Muscle of back (tissue), 11 donors: ENCODE results near the gene PANK4. TPM values are rescaled to one million over a fixed set of nuclear protein-coding genes. Genes with fewer than 3 reads are reported as not detected.
A peak's percentile ranks its signal among the peaks of the same experiment; 100 is the strongest.

Source experiments
- DNase-seq, 3 donors: peaks; one replicate each; pipeline versions ENCODE4 v3.0.0 to v3.0.0-alpha.2; 2013
- polyA plus RNA-seq, 10 donors: library from polyadenylated mRNA; unstranded; fragments of 120-200 nt; gene quantifications; one replicate each; pipeline ENCODE4 v1.2.1, GENCODE V29; 2013; ENCODE audit not compliant: insufficient read length in 10 of 10

Gene PANK4
- polyA plus RNA-seq, 10 donors, result 18.3 to 22.5 (median 21.1) TPM

DNA sequence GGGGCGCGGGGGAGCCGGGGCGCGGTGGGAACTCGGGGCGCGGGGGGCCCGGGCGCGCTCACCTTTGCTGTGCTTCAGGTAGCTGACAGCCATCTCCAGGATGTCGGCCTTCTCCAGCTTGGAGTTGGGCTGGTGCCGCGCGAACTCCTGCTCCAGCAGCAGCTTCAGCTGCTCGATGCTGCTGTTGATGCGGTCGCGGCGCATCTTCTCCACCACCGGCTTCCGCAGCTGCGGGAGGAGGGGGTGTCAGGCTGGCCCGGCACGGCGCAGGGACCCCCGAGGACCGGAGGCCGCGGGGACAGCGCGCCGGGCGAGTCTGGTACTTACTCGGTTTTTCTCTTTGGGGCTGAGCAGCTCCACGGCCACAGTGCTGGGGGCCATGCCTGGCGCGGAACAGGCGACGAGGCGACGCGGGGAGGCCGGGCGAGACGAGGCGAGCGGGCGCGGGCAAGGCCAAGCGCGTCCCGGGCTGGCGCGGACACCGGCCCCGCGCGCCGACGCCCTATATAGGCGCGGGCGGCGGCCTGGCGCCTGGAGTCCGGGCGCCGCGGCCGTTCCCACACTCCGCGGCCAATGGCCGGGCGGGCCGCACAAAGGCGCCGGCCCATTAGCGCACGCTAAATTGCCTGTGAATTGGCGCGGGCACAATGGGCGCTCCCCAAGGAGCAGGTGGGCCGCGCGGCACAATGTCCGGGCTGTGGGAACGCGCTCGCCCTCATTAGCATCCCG, 3.6 kb upstream of the PANK4 start, which contains the start of gene HES5:
TSS of gene HES5 (minus strand) at position 480 of the 729 bp plus-strand sequence. CDS start at position 381, 99 bp downstream.
- DNase-seq, result no peak

DNA sequence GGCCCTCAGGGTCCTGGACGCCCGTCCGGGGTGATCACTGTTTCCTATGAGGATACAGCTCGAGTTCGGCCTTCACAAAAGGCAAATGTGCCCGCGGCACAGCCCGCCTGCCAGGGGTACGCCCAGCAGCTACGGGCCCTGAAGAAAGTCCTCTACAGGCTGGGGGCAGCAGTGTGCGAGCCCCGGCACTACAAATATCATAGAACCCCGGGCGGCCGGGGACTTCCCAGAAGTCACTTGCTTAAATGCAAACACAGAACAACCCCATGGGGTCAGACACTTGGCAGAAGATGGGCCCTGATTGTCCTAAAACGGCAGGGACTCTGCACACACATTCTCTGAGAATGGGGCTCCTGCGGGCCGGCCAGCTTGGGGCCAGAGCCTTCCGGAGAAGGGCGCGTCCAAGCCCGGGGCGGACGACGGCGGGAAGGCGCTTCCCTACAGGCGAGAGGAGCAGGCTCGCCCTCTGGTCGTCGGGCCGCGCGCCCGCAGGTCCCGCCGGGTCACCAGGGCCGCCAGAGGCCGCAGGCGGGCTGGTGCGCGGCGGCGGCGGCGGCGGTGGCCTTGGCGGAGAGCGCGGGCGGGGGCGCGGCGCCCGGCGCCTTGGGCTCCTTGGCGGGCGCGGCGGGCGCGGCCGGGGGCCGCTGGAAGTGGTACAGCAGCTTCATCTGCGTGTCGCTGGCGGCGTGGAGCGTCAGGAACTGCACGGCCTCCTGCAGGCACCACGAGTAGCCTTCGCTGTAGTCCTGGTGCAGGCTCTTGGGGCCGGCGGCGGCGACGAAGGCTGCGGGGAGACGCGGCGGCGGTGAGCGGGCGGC, 2.8 kb upstream of the PANK4 start:
- DNase-seq, result peak in 1 of 3 donors; percentile 49

DNA sequence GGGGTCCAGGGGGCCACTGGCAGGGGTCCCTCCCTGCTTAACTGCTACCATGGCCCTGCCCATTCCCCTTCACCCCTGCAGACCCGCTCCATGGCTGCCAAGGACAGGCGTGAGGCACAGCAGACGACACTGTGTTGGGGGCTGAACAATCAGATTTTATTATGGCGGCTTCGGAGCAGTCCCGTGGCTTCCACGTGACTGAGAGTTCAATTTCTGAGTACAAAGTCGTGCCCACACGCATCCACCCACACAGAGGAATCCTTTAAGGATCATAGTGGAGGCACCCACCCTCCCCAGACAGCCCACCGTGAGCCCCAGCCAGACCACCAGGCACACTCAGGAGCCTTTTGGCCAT, 2.2 kb upstream of the PANK4 start:
- DNase-seq, result no peak

DNA sequence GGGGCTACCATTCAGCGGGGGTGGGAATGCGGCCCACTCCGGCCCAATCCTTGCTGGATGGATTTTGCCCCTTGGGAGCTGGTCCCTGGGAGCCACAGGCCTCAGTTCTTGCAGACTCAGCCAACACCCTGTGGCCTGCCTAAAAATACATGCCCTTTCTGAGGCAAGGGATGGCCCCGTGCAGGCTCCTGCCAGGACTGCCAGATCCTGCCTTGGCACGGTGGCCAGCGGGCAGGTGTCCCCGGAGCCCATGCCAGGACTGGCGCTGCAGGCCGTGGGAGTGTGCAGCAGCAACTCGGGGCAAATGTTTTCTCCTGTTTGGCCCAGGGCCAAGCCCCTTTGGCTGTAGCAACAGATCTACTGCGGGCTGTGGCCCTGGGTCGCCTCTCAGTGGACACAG, 1.6 kb upstream of the PANK4 start:
- DNase-seq, result peak in 1 of 3 donors; percentile 43

DNA sequence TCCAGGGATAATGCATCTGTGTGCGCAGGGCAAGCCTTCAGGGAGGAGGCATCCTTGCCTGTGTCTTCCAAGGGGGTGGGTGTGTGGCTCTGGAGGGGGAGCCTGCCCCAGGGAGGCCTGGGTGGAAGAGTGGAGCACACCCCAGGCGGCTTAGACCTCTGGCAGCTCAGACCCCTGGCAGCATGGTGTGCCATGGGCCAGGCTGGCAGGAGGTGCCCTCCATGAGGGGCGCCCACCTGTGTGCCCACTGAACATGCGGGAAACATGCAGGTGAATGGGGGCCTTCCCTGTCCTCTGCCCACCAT, 1.1 kb upstream of the PANK4 start:
- no peak for DNase-seq

DNA sequence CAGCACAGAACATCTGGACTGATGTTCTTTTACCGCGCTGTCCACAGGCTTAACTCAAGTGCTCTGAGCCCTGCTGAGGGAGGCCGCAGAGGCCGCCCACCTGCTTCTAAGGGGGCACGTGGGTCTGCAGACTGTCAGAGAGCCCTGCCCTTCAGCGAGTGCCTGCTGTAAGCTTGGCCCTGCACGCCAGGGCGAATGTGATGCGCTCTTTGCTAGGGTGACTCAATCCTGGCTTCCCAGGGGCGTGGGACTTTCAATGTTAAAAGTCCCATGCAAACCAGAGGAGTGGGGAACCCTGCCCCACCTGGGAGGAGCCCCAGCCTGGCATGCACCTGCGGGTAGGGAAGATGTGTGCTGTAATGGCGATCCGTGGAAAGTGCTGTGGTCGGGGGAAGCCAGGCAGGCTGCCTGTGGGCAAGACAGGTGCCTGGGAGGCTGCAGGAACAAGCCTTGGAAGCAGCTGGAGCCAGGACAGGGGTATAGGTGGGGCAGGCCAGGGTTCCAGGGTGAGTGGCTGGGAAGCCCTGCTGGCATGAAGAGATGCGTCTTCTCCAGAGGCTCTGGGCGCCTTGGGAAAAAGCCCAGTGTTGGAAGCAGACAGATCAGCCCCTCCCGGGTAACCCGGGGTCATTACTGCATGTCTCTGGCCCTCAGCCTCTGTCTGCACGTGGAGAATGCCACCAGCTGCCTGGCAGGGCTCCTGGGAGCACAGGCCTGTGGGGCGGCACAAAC, 594 bp upstream of the PANK4 start:
- DNase-seq, result peak in 2 of 3 donors; percentile 45 to 54

DNA sequence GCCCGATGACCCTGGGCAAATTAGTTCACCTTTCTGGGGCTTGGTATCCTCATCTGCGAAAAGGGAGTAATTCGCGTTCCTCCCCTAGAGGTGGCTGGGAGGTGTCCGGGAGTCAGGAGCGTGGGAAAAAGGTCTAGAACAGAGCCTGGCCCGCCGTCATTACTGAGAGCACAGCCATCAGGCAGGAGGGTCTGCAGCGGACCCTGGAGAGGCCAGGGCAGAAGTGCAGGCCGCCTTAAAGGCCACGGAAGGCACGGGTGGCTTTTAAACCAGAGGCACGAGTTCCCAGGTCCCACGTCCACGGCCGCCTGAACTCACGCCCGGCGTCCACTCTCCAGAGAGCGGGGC, 850 bp downstream of the PANK4 start:
- DNase-seq, result no peak

DNA sequence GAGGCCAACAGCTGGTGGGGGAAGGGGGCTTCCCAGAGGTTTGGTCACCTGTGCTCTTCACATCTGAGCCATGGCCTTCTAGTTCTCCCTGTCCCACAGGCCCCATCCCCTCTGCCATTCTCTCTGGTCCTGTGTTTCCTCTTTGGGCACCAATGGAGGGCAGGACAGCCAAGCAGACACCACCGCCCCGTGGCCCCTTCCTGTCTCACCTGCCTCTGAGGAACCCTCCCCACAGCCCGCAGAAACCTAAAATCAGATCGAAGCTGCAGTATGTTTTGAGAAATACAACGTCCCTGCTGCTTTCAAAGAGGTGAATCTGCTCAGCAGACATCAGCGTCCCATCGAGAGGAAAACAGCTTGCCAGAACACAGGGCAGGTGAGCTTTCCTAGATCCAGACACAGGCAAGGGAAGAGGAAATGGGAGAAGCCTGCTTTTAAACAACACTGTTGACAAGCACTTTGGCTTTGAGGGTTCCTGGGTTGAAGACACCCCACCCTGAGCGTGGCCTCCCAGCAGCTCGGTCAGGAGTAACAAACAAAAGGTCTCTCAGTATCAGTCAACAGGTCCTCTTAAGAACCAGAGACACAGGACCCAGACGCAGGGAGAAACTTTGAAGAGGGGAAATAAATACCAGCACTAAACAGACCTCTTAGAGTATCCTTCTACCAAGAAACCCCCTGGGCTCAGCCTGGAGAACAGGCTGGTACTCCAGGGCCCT, 2.3 kb downstream of the PANK4 start:
- DNase-seq, result no peak

DNA sequence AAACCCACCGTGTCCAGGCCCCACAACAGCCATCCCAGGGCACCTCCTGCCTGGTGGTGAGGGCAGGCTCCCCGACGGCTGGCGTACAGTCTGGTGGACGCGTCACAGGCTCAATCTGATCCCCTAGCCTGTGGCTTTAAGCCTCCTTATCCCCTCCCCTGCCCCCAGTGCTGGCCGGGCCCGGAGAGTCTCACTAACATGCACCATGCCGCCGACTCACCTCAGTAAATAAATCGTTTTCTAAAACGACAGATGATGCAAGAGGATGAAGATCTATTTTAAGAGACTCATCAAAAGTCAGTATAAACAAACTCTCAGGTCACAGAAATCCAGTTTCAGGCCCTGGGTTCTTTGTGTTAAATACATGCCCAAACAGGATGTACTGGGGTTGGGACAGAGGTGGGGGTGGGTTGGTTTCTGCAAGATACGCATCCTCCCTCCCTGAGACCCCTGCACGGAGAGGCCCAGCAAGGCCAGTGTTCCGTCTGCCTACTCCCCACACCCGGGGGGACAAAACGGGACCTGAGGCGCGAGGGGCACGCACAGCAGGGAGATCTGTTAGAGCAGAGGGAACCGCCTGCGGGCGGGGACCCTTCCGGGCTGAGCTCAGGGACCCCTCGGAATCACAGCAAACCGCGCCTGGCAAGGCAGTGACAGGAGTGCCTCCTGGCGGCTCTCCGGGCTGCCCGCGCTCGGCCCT, 3.1 kb downstream of the PANK4 start:
- DNase-seq, result no peak

DNA sequence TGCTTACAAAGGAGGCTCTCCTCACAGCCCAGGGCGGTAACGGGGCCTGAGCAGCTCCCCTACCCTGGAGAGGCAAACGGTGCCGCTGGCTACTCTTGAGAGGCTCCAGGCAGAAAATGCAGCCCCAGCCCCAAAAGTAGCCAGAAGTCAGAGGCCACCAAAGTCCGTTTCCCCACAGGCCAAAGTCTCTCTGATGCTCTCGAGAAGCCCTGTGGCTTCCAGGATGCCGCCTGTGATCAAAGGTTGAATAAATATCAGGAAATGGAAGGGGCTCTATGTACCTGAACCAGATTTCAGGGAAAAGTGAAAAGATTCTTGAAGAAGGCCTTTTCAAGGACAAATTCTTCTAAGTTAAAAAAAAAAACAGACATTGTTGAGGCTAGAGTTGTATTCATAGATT, 4.2 kb downstream of the PANK4 start:
- DNase-seq, result no peak

DNA sequence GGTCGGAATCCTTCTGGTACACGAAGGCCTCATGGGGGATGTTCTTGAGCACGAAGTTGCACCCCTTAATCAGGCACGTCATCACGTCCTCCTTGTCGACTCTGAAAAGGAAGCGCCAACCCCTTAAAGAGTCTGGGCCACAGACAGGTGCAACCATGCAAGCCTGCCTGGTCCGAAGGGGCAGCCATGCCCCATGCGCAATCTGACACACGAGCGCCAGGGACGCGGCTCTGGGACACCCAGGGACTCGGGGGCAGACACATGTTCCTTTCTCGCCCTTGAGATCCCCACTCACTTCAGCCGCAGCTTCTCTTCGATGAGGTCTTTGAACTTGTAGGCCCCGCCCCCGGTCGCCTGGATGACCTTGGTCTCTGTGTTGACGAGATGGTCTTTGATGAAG, 5.6 kb downstream of the PANK4 start:
- no peak for DNase-seq

DNA sequence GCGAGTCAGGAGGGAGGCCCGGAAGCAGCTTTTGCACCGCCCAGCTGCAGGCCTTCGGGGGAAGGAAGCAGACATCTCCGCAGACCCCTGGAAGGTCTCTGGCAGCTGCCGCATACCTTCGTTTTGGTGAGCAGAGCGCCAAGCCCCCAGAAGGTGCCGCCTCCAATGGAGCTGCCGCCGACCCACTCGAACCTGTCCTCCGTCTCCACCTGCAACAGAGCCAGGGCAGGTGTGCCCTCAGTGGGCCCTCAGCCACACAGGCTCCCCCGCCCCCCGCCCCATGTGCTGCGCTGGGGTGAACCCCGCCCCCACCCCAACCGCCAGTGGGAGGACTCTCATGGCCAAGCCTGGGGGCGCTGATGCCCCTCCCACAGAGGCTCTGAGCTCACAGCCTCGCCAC, 6.2 kb downstream of the PANK4 start:
- no peak for DNase-seq

DNA sequence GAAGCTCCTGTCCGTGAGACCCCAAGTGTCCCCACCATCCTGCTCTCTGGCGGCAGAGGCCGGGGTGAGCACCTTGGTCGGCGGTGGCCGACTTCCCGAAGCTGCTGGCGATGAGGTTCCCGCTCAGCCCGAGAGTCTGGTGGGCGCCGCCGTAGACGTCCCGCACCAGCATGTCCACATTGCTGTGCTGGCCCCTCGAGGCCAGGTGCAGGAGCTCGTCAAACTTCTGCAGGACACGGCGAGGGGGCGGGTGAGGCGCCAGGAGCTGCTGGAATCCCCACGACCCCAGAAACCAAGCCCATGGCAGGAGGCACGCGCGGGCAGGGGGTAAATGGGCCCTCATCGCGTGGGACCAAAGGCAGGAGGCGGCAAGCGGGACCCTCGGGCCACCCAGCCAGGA, 6.7 kb downstream of the PANK4 start:
- DNase-seq, result no peak

DNA sequence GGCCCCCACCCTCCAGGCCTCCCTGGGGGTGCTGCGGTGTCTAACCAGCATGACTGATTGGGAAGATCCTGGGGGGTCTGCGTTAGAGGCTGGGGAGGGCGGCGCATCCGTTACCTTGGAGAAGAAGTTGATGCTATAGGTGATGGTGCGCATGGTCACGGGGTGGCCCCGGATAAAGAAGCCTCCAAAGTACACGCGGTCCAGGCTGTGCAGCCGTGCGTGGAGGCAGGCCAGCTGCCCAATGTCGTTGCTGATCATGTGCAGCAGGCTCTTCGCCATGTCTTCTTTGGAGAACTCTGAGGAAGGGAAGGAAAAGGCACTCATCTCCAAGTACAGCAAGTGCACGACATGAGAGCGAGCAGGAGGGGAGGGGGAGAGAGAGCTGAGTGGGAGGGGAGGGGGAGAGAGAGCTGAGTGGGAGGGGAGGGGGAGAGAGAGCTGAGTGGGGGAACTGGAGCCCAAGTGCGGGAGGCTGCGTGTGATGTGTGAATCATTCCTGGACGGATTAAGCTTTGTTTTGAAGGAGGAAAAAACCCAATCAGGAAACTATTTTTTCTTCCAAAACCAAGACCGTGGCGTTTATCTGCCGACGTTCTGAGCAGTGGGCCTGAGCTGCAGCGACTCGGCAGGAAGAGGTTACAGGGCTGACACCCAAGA, 7.2 kb downstream of the PANK4 start:
- DNase-seq, result no peak

DNA sequence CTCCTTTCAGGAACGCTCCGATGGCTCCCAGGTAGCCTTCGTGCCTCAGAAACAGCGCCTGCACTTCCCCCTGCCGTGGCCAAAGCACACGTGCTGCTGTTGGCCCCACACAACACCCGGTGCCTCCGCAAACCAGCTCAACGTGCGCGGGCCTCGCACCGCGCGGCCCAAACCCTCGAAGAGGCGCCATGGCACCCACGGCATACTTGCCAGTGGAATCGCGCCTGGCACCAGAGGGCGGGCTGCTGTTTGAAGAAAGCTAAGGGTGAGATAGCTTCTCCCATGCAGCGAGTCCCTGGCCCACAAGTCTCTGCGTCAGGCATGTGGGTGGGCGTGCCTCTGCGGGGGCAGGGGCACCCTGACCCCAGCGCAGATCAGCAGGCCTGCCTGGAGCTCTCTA, 7.9 kb downstream of the PANK4 start:
- DNase-seq, result no peak

DNA sequence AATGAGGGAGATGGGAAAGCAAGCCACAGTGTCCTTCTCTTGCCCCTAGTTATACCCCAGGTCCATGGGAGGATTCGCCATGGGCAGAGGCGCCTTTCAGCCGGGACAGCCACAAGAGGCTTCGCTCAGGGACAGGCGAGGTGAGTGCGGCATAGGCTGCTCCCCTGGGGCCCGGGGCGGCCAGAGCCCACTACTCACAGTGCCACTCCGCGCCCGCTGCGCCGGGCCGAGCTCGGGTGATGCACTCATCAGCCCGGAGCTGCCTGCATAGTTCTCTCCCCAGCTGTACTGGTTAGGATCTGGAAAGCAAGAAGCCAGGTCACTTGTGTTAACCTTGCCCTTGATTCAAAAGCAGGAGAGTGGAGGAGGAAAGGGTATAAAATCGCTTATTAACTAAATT, 8.4 kb downstream of the PANK4 start:
- DNase-seq, result no peak

DNA sequence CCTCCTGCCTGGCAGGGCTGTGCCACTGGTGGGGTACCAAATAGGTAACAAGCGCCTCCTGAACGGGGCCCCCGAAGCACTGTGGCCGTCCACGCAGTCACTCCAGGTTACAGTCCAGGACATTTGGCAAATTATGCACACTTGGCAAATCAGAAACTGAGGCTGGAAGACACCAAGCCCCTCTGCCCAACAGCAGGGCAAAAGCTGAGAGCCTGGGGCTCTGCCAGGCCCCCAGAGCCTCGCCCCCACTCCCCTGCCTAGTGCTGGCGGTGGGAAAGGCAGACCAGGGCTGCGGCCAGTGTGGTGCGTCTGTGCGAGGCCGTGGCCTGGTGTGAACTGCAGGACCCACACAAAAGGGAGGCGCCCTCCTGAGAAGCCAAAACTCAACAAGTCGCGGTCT, 9.4 kb downstream of the PANK4 start:
- no peak for DNase-seq

DNA sequence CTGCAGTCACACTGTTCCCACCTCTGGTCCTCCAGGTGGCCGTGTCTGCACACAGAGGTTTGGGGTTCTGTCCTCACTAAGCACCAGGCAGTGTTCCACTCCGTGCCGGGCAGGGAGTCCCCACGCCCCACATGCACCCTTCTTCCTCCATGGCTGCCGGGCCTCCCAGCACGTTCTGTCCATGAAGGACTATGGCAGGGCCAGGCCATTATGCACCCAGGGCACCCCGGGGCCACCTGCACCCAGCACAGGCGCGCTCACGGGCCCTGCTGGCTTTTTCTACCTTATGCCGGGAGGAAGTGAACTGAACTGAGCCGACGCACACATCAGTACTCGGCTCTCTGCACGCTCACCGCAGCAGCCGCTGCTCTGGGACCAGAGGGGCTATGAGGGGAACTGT, 10.3 kb downstream of the PANK4 start:
- DNase-seq, result no peak

DNA sequence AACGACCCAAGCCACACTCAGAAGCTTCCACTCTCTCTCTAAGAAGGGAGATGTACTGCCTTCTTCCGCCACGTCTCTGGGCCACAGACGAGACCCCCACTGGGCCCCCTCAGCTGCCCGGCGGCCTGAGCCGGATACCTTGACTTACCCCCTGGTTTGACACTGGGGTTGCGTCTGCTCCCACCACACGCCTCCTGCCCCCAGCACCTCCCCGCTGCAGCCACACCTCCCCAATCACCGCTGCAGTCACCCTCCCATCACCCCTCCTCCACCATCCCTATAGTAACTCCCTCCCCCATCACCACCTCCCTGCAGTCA, 10.7 kb downstream of the PANK4 start:
- no peak for DNase-seq

DNA sequence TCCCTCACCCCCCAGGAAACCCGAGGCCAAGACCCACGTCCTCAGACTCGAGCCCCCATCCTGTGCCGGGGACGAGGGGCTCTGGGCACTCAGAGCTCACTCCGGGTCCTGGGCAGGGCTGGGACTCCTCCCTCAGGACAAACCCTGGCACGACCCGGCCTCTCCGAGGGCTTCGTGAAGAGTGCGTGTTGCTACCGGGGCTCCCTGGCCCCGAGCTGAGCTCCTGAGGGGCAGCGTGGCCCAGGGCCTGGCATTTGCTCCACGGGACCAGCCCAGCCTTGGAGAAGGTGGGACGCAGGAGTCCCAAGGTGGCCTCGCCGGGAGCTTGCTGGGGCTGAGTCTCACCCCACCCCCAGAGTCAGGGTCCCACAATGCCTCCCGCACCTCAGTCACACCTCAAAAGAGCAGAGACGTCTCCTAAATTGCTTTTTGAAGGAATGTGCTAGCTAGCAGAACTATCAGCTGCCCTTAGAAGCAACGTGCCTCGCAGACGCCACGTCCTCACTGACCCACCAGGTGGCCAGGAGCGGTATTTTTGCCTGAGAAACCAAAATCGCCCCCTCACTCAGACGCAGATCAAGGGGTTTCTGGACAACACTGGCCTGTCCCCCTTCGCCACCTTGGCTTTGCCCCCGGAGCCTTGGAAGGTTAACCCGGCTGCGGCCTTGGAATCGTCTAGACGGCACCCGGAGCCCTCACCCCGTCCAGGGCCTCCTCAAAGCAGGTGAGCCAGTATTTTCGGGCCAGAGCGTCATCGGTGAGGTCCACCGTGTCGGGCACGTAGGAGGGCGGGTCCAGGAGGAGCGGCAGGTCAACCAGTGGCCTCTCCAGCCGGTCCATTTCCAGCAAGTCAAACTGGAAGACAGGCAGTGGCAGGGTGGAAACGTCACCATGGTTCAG, 11.3 kb downstream of the PANK4 start:
- no peak for DNase-seq
